SIG-M5 treated with dmso at 0.1 percent for 504 hours (cell line): ENCODE measurements around the gene HDLBP.
"Not testable (repeated sequence)": the region's sequence is repeated elsewhere in the genome, so short reads cannot be mapped to it uniquely, and the experiment has no call there.

Experiments
- DNase-seq: peaks from one replicate; lab custom pipeline; 2025; ENCODE audit not compliant: unreplicated experiment; lab: John Stamatoyannopoulos, UW

The HDLBP gene

DNA sequence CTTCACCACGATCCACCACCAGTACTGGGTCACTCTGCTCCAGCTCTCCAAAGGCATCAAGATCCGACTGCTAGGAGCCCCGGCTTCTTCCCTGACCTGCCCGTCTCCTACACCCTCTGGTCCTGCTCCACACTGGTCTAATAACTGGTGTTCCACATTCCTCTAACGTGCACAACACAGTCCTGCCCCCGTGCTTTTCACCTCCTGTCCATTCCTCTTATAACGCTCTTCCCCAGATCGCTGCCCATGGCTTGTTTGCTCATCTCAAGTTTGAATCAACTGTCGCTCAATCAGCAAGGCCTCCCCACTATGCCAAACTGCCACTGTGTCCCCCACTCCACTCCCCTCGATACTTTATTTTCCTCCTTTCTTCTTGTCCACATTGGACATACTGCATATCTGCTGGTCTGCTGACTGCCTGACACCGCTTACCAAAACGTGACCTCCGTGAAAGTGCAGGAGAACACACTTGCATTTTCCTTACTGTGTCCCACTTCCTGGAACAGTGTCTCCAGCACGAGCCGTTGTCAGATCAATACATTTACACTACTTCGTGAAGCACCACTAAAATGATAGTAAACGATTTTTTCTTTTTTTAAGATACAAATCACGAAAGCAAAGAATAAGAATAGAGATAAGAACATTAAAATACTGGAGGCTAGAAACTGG, 6.5 kb downstream of the HDLBP start:
- DNase-seq, result no peak

DNA sequence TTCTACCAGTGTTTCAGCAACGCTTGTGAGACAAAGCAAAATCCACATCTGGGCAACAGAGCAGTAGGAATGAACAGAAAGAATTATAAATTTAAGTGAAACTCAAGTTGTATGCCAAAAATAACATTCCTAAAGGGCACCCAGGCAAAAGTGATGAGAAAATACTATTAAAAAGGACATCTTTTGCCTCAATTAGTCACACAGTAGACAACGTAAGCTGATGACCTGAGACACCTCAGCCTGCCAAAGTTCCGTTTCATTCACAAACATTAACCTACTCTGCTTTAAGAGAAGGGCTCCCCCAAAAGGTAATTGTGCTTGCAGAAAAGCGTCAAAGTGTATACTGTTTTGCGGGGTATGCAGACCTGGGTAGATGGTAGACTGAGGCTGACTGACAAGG, 7.2 kb downstream of the HDLBP start:
- DNase-seq, result no peak

DNA sequence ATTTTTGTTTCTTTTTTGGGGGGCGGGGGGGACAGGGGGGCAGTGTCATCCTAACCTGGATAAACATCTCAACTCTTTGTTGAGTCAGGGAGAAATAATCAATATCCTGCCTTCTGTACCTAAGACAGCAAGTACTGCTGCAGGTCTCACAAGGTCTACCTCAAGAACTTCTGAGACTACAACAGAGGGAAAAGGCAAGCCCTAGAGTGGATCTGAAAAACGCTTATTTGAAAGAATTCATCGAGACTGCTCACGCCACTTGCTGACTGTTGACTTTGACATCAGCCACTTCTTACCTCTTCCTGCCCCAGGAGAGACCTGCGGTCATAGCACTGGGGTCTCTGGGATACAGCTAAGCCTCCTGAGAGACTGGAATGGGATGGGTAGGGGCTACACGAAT, 8.4 kb downstream of the HDLBP start:
- no peak for DNase-seq

DNA sequence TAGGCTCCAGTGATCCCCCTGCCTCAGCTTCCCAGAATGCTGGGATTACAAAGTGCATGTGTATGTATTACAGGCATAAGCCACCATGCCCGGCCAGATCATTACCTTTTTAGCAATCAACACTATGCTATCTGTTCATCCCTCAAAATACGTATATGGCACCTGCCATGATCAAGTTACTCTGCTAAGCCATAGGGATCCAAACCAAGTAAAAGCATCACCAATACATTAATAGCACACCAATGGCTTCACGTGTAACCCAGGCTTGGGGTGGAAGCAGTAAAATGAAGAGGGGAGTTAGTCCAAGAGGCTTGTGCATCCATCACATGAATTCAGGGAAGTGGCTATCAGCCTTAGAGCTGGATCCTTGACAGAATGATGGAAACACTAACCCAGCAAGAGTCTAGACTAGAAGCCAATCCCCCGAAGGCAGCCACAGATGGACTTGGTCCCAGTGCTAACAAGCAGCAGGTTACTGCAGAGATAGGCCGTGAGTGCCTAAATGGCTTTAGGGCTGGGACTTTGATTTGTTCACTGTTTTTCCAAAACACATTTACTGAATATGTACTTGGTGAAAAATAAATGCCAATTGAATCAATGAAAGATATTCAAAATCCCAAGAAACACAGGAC, 11.3 kb downstream of the HDLBP start:
- DNase-seq, result no peak

DNA sequence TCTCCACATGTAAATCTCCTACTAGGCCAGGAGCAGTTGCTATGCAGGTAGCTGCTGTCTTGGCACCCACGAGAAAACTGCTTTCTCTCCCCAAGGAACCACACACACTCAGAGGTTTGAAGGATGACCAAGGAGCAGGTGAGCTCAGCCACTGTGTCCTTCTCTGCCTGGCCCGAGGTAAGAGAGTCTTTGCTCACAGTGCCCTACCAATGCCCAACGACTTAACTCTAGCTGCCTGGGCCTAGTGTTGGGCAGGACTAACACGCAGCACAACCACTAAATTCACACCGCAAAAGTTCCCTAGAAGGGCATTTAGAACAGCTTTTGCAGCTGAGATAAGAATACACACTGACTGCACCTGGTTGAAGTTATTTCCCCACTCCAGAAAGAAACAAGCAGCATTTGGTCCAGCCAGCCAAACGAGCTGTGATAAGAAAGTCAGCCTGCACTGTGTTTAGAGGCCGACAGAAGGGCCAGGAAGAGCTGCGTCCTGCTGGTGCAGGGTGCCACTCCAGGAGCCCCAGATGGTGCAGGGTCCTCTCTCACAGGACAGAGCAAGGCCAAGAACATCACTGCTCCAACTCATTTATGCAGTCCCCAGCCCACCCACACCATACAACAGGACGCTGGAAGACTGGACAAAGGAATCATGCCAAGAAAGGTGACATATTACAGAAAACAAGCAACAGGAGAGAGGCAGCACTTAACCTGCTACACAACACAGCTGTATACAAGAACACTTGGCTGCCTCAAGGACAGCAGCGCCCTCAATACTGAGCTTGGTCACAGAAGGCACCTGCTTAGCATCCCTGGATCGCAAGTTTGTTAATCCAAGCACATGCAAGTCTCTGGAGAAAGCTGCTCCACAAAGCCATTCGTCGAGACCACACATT, 12.5 kb downstream of the HDLBP start:
- DNase-seq, result no peak

DNA sequence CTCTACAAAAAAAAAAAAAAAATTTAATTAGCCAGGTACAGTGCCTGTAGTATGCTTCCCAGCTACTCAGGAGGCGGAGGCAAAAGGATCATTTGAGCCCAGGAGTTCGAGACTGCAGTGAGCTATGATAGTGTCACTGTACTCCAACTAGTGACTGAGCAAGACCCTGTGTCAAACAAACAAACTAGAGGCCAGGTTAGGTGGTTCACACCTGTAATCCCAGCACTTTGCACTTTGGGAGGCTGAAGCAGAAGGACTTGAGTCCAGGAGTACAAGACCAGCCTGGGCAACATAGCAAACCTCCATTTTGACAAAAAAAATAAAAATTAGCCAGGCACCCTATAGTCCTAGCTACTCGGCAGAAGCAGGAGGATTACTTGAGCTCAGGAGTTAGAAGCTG, 13.4 kb downstream of the HDLBP start:
- DNase-seq, result no peak

DNA sequence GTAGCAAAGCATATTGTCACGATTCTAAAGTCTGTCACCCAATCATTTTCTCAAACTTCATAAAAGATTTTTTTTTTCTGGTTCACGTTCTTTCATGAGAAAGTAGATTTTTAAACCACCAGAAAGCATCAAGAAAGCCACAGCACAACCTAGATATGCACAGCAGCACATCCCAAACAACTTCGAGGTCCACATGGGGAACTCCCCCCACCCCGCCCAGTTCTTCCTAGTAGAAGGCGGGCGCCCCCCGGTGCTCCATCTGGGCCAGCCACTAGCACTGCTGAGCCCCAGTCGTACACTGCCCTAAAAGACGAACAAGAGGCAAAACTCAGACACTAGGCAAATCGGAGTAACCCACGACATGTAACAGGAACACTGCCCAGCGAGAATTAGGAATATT, 15.5 kb downstream of the HDLBP start:
- no peak for DNase-seq

DNA sequence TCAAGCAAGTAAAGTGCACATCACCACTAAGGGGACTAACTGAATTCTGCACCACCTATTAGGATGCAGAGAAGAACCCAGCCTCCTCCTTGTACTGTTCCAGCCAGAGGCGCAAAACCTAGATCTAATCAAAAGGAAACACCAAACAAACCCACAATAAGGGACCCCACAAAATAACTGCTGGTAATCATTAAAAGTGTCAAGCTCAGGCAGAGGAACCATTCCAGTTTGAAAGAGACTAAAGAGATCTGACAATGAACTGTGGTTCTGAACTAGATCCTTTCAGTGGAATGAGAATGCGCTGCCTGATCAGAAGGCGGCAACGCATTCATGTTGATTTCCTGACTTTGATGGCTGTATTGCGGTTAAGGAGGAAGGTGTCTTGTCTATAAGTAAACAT, 16.8 kb downstream of the HDLBP start:
- no peak for DNase-seq

DNA sequence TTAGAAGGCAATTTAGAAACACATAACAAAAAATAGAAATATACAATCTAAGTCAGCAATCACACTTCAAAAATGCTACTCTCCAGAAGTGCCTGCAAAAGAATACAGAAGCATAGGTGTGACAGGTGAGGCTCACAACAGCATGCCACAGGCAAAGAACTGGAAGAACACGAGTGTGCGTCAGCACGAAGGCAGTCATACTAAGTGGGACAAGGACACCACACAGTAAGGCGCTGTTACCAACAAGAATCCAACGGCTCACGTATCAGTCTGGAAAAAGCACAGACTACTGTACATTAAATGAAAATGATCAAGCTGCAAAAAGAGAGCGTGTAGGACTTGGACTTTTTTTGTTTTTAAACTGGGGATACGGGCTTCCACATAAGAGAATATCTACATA, 18.7 kb downstream of the HDLBP start:
- no peak for DNase-seq

DNA sequence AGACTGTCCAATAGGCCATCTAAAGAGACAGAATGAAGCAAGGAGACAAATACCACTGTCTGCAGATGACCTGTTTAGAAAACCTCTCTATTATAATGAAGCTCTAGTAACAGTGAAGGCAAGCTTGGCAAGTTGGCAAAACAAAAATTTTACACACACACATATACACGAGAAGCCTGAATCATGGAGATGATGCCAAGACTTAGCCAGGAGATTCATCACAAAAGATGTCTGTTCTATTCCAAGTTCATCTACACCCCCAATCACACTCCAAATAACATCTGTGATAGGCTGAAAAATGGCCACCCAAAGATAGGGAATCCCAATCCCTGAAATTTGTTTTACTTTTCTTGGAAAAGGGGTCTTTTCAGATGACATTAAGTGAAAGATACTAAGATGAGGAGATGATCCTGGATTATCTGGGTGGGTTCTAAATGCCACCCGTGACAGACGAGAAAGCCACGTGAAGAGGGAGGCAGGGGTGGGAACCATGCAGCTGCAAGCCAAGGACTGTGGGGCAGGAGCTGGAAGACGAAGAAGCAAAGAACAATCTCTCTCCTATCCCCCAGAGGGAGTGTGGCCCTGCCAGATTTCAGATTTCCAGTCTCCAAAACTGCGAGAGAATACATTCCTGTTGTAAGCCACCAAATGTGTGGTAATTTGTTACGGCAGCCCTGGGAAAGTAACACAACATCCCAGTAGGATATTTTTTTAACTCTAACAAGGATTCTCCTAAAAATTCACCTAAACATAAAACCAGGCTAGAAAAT, 20.0 kb downstream of the HDLBP start:
- no peak for DNase-seq

DNA sequence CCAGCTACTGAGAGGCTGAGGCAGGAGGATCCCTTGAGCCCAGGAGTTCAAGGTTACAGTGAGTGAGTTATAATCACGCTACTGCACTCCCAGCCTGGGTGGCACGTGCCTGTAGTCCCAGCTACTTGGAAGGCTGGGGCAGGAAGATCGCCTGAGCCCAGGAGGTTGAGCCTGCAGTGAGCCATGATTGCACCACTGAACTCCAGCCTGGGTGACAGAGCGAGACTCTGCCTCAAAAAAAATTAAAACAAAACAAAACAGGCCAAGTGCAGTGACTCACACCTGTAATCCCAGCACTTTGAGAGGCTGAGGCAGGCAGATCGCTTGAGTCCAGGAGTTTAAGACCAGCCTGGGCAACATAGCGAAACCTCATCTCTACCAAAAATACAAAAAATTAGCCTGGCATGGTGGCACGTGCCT, 22.1 kb downstream of the HDLBP start:
- DNase-seq, result not testable (repeated sequence)

DNA sequence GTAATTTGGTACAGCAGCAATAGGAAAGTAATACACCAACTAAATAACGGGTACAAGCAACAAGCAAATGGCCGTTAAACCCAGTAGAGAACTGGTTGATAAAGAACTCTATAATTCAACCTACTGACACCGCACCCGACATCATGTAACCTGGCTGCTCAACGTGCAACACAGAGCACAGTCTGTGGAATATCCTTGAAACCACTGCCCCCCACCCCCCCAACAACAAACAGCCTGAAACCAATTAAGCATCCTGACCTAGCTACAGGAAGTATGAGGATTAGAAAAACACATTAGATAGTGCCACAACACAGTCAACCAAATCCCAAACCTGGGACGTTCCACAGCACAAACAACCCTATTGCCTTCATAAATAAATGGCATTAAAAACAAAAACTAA, 23.5 kb downstream of the HDLBP start:
- DNase-seq, result no peak

DNA sequence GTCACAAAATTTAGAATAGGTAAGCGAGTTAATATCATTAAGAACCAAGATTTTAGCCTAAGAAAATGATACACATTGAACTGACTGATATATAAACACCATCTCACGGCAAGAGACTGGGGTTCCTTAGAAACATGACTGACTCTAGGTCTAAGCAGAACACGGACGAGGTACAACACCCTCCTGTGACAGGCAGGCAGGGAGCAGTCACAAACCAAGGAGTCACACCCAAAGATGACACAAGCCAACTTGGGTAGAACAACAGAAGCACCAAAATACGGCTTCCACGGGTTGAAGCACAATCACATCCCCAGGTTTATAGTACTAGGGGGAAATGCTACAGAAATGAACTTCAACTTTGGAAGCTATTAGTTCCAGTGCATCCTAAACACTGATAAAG, 24.3 kb downstream of the HDLBP start:
- DNase-seq, result no peak

DNA sequence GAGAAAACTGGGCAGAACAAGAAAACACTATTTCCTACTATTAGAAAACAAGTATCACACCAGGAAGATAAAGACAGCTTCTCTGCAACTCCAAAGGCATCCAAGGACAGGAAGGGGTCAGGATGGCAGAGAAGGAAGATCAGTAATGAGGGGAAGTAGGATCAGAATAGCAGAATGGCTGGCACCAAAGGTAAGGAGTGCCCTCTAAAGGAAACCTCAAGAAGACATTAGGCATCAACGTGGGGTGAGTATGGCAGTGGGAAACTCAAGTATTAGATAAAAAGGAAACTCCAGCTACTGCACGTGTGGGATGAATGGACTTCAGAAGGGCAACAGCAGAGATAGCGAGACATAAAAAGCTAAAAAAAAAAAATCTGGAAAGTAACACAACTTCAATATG, 25.9 kb downstream of the HDLBP start:
- no peak for DNase-seq

DNA sequence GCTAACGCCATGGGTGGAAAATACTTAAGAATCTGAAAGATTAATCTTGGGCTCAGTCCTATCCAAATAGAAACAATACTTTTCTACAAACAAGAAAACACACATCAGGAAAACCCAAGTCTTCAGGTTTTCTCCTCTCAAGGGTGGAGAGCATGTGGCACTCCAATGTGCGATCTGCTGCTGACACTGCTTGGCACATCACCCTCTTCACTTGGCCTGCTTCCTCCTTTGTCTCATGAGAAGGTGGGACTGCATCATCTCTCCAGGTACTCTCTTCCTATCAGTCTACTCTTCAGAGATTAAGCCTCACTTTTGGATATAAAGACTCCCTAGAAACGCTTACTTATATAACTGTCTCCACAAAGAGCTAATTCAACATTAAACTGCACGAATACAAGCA, 26.4 kb downstream of the HDLBP start:
- DNase-seq, result no peak

DNA sequence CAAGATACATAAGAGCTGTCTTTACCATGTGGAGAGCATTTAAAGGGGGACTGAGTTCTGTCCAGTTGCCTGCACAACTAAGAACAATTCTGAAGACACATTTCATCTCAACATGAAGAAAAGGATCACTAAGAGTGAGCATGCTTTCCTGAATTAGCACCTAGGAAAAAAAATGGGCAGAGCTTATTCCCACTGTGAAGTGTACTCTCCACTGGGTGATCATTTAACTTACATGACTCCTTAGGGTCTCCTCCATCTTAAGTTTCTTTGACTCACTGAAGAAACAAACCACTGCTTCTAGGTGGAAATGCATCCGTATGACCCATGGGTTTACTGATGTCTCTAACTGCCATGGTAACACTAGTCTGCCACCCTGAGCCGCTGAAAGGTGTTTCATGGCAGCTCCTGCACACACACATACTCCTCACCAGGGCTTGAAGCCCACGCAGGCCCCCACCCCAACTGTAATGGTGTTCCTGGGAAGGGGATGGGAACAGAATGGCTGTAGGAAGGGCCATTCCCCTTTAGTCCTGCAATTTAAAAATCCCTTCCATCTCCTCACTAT, 27.1 kb downstream of the HDLBP start:
- no peak for DNase-seq

DNA sequence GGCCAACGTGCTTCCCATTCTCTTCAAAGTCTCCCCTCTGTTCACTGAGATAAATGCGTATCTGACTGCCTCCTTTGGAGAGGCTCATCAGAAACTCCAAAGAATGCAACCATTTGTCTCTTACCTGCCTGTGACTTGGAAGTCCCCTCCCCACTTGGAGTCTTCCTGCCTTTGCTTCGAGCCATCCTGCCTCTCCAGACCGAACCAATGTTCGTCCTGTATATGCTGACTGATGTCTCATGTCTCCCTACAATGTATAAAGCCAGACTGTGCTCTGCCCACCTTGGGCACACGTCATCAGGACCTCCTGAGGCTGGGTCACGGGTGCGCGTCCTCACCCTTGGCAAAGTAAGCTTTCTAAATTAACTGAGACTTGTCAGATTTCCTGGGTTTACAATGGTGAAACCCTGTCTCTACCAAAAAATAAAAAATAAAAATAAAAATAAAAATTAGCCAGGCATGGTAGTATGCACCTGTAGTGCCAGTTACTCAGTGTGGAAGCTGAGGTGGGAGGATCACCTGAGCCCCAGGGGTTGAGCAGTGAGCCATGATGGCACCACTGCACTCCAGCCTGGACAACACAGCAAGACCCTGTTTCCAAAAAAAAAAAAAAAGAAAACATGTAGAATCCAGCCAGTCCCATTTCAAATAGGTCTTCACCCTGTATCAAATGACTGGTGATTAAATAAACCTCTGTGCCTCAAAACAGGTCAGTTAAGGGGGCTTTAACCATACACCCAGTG, 29.0 kb downstream of the HDLBP start:
- no peak for DNase-seq

DNA sequence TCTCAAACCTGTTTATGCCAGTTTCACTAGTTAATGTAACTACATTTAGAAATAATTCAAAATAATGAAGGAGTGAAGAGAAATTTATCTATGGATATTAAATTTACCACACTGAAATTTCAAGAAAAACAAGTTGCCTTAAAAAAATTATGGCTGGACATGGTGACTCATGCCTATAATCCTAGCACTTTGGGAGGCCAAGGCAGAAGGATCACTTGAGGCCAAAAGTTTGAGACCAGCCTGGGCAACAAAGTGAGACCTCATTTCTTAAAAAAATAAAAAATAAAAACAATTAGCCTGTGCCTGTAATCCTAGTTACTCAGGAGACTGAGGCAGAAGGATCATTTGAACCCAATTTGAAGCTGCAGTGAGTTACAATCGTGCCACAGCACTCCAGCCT, 29.9 kb downstream of the HDLBP start:
- no peak for DNase-seq

DNA sequence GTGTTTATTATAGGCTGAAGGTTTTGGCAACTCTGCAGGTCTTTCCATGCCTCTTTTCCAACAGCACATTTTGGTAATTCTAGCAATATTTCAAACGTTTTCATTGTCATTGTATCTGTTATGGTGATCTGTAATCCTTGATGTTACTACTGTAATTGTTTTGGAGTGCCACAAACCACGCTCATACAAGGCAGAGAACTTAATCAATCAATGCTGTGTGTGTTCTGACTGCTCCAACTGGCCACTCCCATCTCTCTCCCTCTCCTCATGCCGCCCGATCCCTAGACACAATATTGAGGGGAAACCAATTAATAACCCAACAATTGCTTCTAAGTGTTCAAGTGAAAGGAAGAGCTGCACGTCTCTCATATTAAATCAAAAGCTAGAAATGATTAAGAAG, 32.9 kb downstream of the HDLBP start:
- no peak for DNase-seq

DNA sequence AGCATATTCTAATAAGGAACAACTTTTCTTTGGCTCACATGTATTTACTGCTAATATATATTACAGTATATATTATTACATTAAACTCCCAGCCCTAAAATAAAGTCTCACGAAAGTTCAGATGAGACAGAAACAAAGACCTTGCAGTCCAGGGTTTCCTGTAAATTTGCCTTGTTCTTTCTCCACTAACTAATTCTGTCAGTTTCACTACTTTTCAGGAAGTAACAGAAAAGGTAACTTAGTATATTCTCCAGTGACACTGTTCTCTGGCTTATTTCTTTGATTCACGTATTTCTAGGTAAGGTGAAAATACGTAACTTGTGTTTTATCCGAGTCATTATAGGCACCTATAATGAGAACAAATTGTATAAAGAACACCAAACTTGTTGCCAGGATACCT, 35.2 kb downstream of the HDLBP start:
- DNase-seq, result no peak
